DOHH2 (cell line): Measurements from ENCODE around the gene ENO2.

Experiments used
- EZH2phosphoT487 ChIP-seq: fragments of 200-600 bp; sonication (generic); IDR thresholded peaks from 2 replicates; pipeline ENCODE4 v1.6.1; 2017; ENCODE audit warnings: borderline replicate concordance, mild to moderate bottlenecking, antibody characterized with exemption, low read length, moderate library complexity, mixed read lengths
- TF ChIP-seq, protein P1 (sequence below): fragments of 200-600 bp; sonication (generic); IDR thresholded peaks from one replicate; pipeline ENCODE4 v1.5.1; 2014; ENCODE audit warnings: antibody characterized with exemption, mild to moderate bottlenecking, low read depth, low read length; ENCODE audit not compliant: poor library complexity, severe bottlenecking

DNA sequence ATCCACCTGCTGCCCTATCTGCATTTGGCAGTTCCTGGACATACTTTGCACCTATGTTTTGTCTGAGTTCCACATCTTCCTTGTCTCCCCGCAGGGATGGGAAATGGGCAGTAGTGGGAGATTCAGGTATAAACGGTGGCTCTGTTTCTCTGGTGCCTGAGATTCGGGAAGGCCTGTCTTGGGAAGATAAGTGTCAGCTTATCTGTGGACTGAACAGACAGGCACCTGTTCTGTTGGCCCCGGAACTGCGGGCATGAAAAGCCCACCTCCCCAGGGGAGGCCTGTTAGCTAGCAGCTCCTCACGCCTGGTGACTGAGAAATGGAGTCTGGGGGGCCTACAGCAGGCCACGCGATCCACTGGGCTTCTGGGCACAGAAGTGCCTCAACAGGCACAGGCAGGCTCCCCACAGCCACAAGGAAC lies 50.2 kb downstream of the ENO2 start:
- TF ChIP-seq, protein P1, sequence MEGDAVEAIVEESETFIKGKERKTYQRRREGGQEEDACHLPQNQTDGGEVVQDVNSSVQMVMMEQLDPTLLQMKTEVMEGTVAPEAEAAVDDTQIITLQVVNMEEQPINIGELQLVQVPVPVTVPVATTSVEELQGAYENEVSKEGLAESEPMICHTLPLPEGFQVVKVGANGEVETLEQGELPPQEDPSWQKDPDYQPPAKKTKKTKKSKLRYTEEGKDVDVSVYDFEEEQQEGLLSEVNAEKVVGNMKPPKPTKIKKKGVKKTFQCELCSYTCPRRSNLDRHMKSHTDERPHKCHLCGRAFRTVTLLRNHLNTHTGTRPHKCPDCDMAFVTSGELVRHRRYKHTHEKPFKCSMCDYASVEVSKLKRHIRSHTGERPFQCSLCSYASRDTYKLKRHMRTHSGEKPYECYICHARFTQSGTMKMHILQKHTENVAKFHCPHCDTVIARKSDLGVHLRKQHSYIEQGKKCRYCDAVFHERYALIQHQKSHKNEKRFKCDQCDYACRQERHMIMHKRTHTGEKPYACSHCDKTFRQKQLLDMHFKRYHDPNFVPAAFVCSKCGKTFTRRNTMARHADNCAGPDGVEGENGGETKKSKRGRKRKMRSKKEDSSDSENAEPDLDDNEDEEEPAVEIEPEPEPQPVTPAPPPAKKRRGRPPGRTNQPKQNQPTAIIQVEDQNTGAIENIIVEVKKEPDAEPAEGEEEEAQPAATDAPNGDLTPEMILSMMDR = no peak
- TF ChIP-seq EZH2phosphoT487 = no peak
